Effector memory CD4-positive, alpha-beta T cell (primary cell): ENCODE results near the gene DAB1.

Source experiments
- DNase-seq, 3 donors: peaks; one replicate each; pipeline ENCODE4 v3.0.0-alpha.2; 2020
- H3K27ac ChIP-seq: 2 replicates; pipeline ENCODE4 v1.7.0; 2013; ENCODE audit warnings: mild to moderate bottlenecking, low read length, moderate library complexity; ENCODE audit not compliant: insufficient read depth, poor library complexity, severe bottlenecking
- H3K27me3 ChIP-seq: replicated peaks from 2 replicates; pipeline ENCODE4 v1.7.0; 2013; ENCODE audit warnings: mild to moderate bottlenecking, low read length; ENCODE audit not compliant: insufficient read depth, control insufficient read depth, poor library complexity, severe bottlenecking
- H3K36me3 ChIP-seq: 2 replicates; pipeline ENCODE4 v1.7.0; 2013; ENCODE audit warnings: mild to moderate bottlenecking, low read length, moderate library complexity; ENCODE audit not compliant: control insufficient read depth, insufficient read depth
- H3K4me1 ChIP-seq: 2 replicates; pipeline ENCODE4 v1.7.0; 2013; ENCODE audit warnings: low read length, mild to moderate bottlenecking; ENCODE audit not compliant: control insufficient read depth, insufficient read depth, poor library complexity, severe bottlenecking
- H3K4me3 ChIP-seq: 2 replicates; pipeline ENCODE4 v1.7.0; 2013; ENCODE audit warnings: low read length, low read depth, mild to moderate bottlenecking; ENCODE audit not compliant: insufficient read depth, poor library complexity, severe bottlenecking
- H3K9me3 ChIP-seq: 2 replicates; pipeline ENCODE4 v1.7.0; 2013; ENCODE audit warnings: mild to moderate bottlenecking, low read length, moderate library complexity; ENCODE audit not compliant: control insufficient read depth

The DAB1 gene

DNA sequence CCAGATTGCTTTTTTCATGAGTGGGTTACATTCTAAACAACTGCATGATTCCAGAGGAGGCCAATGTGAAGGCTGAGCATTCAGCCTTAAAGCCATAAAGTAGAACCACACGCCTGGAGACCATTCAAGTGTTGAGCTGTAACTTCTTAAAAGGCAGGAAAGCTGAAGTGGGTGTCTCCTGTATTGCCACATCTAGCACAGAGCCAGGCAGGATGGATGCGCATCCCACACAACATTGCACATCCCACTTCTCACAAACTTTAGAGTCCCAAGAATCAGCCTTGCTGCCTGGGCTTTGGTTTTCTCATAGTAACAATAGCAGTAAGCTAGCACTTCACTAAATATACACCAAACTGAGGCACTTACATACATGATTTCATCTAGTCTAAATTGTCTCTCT lies 151.7 kb downstream of the DAB1 start:
- DNase-seq, result no peak
- H3K4me1 ChIP-seq, result no peaks in the 10 kb centered on the region
- no peak overlapping the region for H3K27ac ChIP-seq
- no peaks in the 10 kb centered on the region for H3K27me3 ChIP-seq
- no peak overlapping the region for H3K4me3 ChIP-seq
- H3K9me3 ChIP-seq, result no peaks in the 10 kb centered on the region
- H3K36me3 ChIP-seq, result no peaks in the 10 kb centered on the region

- Histone ChIP-seq H3K36me3 (no peaks in the 10 kb centered on the region), H3K4me1 (no peaks in the 10 kb centered on the region), H3K4me3 (no peak overlapping the region), H3K27me3 (no peaks in the 10 kb centered on the region), H3K27ac (no peak overlapping the region), H3K9me3 (no peaks in the 10 kb centered on the region)
- DNase-seq, result no peak
Observed at GRCh38 chr1:57270927-57271698, 152.7 kb downstream of the DAB1 start.

DNA sequence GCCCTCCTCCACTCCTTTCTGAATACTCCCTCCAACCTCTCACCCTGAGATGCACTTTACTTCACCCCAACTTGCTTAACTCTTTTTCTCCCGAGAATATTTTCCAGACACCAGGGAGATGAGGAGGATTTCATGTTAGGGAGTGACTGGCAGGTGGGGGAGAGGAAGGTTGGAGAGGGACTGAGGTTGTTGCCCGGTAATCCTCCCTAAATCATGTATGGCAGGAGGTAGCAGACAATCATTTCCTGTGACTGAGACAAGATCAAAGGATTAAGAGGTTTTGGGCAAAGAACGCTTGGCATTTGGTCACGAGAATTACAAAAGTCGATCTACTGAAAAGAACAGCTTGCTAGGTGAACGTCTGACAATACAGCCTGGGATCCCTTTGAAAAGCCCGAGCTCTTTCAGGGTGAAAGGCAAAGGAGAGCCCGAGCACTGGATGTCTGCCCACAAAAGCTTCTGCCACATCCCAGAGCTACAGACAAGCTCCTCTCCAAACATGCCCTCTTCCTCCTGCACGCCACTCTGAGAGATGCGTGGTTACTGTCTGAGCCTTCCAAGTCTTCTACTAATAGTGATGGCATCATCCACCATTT lies 154.1 kb downstream of the DAB1 start:
- DNase-seq, result no peak
- H3K27ac ChIP-seq, result no peak overlapping the region
- no peaks in the 10 kb centered on the region for H3K9me3 ChIP-seq
- H3K4me3 ChIP-seq, result no peak overlapping the region
- no peaks in the 10 kb centered on the region for H3K36me3 ChIP-seq
- no peaks in the 10 kb centered on the region for H3K4me1 ChIP-seq
- no peaks in the 10 kb centered on the region for H3K27me3 ChIP-seq

GRCh38 chr1:57265104-57265503 lies 158.8 kb downstream of the DAB1 start:
- Histone ChIP-seq H3K4me1 (no peaks in the 10 kb centered on the region), H3K36me3 (no peaks in the 10 kb centered on the region), H3K9me3 (no peaks in the 10 kb centered on the region), H3K27ac (no peak overlapping the region), H3K4me3 (no peak overlapping the region), H3K27me3 (no peaks in the 10 kb centered on the region)
- no peak for DNase-seq

GRCh38 chr1:57262472-57262871 lies 161.4 kb downstream of the DAB1 start:
- Histone ChIP-seq H3K4me3 (no peak overlapping the region), H3K4me1 (no peaks in the 10 kb centered on the region), H3K27ac (no peak overlapping the region), H3K36me3 (no peaks in the 10 kb centered on the region), H3K9me3 (no peaks in the 10 kb centered on the region), H3K27me3 (no peaks in the 10 kb centered on the region)
- DNase-seq, result no peak

GRCh38 chr1:57258557-57259325 lies 165.1 kb downstream of the DAB1 start:
- Histone ChIP-seq H3K4me3 (no peak overlapping the region), H3K9me3 (no peaks in the 10 kb centered on the region), H3K4me1 (no peaks in the 10 kb centered on the region), H3K36me3 (no peaks in the 10 kb centered on the region), H3K27me3 (no peaks in the 10 kb centered on the region), H3K27ac (no peak overlapping the region)
- no peak for DNase-seq

DNA sequence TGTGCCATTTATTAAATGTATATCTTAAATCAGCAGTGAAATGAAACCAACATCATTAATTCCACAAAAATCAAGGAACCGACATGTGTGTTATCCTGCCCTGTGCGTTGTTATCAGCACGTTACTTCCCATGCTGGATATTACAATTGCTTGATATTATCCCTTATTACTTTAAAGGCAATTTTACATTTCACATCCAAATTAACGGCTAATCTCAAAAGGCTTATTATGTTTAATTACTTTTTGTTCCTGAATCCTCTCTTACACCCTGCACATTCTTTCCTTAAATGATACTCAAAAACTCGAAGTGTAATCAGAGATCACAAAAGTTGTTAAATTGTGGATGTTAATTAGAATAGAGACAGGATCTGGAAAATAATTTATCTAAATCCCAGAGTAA lies 167.9 kb downstream of the DAB1 start:
- no peaks in the 10 kb centered on the region for H3K9me3 ChIP-seq
- no peak overlapping the region for H3K4me3 ChIP-seq
- no peaks in the 10 kb centered on the region for H3K27me3 ChIP-seq
- no peak for DNase-seq
- H3K27ac ChIP-seq, result no peak overlapping the region
- H3K36me3 ChIP-seq, result no peaks in the 10 kb centered on the region
- no peaks in the 10 kb centered on the region for H3K4me1 ChIP-seq

GRCh38 chr1:57254022-57254421 lies 169.8 kb downstream of the DAB1 start:
- Histone ChIP-seq H3K4me1 (no peaks in the 10 kb centered on the region), H3K27ac (no peak overlapping the region), H3K9me3 (no peaks in the 10 kb centered on the region), H3K36me3 (no peaks in the 10 kb centered on the region), H3K4me3 (no peak overlapping the region), H3K27me3 (no peaks in the 10 kb centered on the region)
- no peak for DNase-seq

GRCh38 chr1:57252597-57253294 lies 171.1 kb downstream of the DAB1 start:
- Histone ChIP-seq H3K9me3 (no peaks in the 10 kb centered on the region), H3K4me3 (no peak overlapping the region), H3K27me3 (no peaks in the 10 kb centered on the region), H3K4me1 (no peaks in the 10 kb centered on the region), H3K27ac (no peak overlapping the region), H3K36me3 (no peaks in the 10 kb centered on the region)
- DNase-seq, result no peak
